IPS-18a (cell line): ENCODE results near the gene LILRB4.

Source experiments
- H3K27ac ChIP-seq: one replicate; pipeline ENCODE4 v1.5.1; 2013; ENCODE audit warnings: low read length
- H3K27me3 ChIP-seq: one replicate; pipeline ENCODE4 v1.6.1; 2013; ENCODE audit warnings: mild to moderate bottlenecking, low read length; ENCODE audit not compliant: control insufficient read depth, insufficient read depth
- H3K36me3 ChIP-seq: one replicate; pipeline ENCODE4 v1.6.1; 2013; ENCODE audit warnings: low read depth, low read length; ENCODE audit not compliant: control insufficient read depth
- H3K4me1 ChIP-seq: one replicate; pipeline ENCODE4 v1.6.1; 2013; ENCODE audit warnings: low read depth, low read length; ENCODE audit not compliant: control insufficient read depth
- H3K4me3 ChIP-seq: one replicate; pipeline ENCODE4 v1.5.1; 2013; ENCODE audit warnings: low read length
- H3K9ac ChIP-seq: one replicate; pipeline ENCODE4 v1.6.1; 2013; ENCODE audit warnings: mild to moderate bottlenecking, low read length, moderate library complexity
- H3K9me3 ChIP-seq: one replicate; pipeline ENCODE4 v1.6.1; 2013; ENCODE audit warnings: low read depth, low read length; ENCODE audit not compliant: control insufficient read depth

The LILRB4 gene

DNA sequence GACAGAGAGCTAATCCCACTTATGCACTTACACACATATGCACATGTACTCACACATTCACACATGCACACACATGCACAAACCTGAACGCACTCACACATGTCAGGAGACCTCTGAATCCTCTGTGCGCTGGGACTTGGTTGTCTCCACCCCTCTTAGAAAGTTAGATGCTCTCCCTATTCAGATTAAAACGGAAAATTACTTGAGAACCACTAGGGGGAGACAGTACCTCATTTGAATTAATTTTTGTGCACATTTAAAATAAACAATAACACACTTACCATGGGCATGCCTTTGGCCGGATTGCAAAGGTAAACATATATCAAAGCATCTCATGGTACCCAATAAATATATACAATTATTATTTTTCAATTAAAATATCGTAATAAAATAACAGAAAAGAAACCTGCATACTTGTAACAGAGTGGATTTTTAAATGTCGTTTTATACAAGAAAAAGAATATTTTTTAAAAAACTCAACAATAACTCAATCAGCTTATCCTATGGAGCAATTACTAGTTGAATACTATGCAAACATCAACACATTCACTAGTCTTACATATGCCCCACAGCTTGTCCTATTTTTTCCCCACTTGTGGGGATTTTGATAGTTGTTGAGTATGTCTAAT is 9.5 kb upstream of the LILRB4 start:
- H3K4me1 ChIP-seq, result no peaks in the 10 kb centered on the region
- no peaks in the 10 kb centered on the region for H3K27me3 ChIP-seq
- no peak overlapping the region for H3K9ac ChIP-seq
- H3K27ac ChIP-seq, result no peak overlapping the region
- H3K36me3 ChIP-seq, result no peaks in the 10 kb centered on the region
- H3K9me3 ChIP-seq, result peaks cover 42% of the 10 kb centered on the region
- H3K4me3 ChIP-seq, result no peak overlapping the region

DNA sequence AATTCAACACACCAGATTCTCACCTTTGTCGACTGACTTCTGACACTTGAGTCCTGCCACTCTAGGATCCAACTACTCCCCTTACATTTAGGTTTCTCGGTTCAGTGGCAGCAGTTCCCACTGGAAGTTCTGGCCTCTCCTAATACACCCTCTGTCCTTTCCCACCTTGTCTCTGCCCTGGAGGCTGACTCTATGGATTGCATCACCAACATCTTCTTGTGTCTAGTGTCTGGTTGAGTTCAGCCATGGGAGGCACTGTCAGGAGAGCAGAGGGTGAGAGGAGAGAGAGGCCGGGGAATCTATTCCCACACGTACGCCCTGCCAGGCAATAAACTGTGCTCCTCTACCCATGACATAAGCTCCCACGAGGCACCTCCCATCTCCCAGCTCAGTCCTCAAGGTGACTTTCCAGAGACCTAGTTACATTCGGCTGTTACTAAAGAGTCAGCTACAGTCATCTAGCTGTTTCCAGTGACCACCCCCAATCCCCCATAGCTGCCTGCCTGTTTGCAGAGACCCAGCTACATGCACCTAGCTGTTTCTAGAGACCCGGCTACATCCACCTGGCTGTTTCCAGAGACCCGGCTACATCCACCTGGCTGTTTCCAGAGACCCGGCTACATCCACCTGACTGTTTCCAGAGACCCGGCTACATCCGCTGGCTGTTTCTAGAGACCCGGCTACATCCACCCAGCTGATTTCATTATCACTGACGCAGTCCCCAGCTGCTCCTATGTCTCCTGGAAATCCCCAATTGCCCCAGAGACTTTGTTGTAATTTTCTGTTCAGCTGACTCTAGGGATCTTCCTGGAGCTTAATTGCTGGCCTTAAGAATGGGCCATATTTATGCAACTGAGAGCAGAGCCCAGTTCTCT is 8.1 kb upstream of the LILRB4 start:
- no peak overlapping the region for H3K4me3 ChIP-seq
- H3K9me3 ChIP-seq, result peaks cover 47% of the 10 kb centered on the region
- no peaks in the 10 kb centered on the region for H3K36me3 ChIP-seq
- H3K27me3 ChIP-seq, result no peaks in the 10 kb centered on the region
- no peaks in the 10 kb centered on the region for H3K4me1 ChIP-seq
- H3K9ac ChIP-seq, result no peak overlapping the region
- H3K27ac ChIP-seq, result no peak overlapping the region

DNA sequence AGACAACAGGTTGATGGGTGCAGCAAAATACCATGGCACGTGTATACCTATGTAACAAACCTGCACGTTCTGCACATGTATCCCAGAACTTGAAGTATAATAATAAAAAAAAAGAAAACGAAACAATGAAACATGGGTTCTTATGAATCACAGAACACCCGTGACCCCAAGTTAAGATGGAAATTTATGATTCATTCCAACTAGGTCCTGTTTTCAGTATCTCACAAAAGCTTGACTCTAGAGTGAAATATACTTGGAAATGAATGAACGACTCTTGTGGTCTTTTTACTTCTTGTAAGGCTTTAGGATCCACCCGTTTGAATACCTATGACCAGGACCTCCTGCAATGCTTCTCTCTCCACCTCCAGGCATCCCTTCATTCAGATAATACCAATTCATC is 3.5 kb upstream of the LILRB4 start:
- no peak overlapping the region for H3K9ac ChIP-seq
- no peak overlapping the region for H3K27ac ChIP-seq
- H3K4me3 ChIP-seq, result no peak overlapping the region
- H3K27me3 ChIP-seq, result no peaks in the 10 kb centered on the region
- H3K36me3 ChIP-seq, result no peaks in the 10 kb centered on the region
- H3K9me3 ChIP-seq, result peaks cover 38% of the 10 kb centered on the region
- no peaks in the 10 kb centered on the region for H3K4me1 ChIP-seq

DNA sequence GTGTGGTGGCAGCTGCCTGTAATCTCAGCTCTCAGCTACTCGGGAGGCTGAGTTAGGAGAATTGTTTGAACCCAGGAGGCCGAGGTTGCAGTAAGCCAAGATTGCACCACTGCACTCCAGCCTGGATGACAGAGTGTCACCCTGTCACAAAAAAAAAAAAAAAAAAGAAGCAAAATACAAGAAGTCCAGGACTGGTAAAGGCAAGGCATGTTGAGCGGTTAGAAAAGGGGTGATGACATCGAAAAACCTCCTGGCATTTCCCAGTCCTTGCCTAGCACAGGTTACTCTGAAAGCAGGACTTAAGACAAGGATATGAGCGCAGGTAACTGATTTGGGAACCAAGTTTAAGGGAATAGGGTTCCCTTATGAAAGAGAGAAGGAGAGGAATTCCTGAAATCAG is 2.5 kb upstream of the LILRB4 start:
- Histone ChIP-seq H3K9ac (no peak overlapping the region), H3K27ac (no peak overlapping the region), H3K27me3 (no peaks in the 10 kb centered on the region), H3K4me1 (no peaks in the 10 kb centered on the region), H3K4me3 (no peak overlapping the region), H3K36me3 (no peaks in the 10 kb centered on the region), H3K9me3 (peaks cover 34% of the 10 kb centered on the region)

DNA sequence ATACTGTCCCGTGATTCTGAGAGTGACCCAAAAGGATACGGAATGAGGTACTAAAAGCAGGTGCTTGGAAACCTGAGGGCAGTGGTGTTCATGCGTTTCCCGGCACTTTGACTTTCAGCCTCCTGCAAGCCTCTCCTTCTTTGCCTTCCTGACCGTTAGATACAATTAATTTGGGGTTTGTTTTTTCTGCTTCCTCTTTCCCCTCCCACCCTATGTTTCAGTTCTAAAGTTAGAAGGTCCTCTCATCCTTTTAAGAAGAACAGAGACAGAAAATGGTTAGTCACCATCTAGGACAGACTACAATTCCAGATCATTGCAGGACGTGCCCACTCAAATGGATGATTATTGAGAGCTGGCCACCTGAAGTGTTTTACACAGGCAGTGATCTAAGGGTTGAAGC is 1.8 kb upstream of the LILRB4 start:
- Histone ChIP-seq H3K9me3 (peaks cover 40% of the 10 kb centered on the region), H3K27me3 (no peaks in the 10 kb centered on the region), H3K4me1 (no peaks in the 10 kb centered on the region), H3K27ac (no peak overlapping the region), H3K9ac (no peak overlapping the region), H3K4me3 (no peak overlapping the region), H3K36me3 (no peaks in the 10 kb centered on the region)

DNA sequence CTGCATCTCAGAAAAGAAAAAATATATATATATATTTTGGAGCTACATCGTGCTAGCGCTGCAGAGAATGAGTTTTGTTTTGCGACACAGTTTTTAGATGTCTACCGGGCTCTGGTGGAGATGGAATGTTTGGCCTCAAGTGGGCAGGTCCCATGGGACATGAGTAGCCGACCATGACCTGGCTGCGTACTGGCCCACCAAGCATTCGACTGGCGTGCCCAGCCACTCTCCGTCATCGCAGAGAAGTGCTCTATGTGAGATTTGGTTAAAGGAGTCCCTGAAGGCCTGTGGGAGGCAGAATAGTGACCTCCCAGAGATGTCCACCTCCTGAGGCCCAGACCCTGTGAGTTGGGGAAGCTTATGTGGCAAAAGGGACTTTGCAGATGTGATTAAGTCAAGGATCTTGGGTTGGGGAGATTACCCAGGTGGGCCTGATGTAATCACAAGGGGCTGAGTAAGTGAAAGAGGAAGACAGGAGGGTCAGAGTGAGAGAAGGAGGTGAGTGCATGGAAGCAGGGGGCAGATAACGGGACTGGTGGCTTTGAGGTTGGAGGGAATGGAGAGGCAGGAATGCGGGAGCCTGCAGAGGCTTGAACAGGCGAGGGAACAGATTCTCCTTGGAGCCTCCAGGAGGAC is 821 bp upstream of the LILRB4 start:
- Histone ChIP-seq H3K27me3 (no peaks in the 10 kb centered on the region), H3K9ac (no peak overlapping the region), H3K4me3 (no peak overlapping the region), H3K27ac (no peak overlapping the region), H3K9me3 (peaks cover 43% of the 10 kb centered on the region), H3K4me1 (no peaks in the 10 kb centered on the region), H3K36me3 (no peaks in the 10 kb centered on the region)

DNA sequence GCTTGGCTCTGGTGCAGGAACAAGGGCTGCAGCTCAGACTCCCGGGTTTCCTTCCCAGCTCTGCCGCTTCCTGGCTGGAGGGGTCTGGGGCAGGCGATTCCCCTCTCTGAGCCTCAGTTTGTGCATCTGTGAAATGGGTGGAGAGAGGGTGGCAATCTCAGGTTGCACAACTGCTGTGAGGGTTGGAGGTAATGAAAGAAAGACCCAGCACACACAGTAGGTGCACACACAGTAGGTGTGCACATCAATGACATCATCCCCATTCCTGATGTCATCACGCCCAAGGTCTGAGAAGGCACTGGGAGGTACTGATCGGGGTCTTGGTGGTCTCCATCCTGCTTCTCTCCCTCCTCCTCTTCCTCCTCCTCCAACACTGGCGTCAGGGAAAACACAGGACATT is 2.7 kb downstream of the LILRB4 start:
- H3K27me3 ChIP-seq, result no peaks in the 10 kb centered on the region

DNA sequence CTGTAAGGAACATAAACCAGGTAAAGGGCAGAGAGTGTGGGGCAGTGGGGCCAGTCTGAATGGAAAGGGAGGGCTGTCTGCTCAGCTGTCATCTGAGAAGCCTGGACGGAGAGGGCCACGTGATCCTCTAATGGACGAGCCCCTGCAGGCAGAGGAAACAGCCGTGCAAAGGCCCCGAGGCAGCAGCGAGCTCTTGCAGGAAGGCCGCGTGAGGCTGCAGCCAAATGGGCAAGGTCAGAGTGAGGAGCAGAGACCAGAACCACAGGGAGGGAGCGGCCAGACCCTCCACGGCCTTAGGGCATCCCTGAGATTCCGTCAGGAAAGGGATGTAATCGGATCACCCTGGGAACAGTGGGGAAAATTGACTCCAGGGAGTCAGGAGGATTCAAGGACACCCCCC is 4.4 kb downstream of the LILRB4 start:
- H3K27me3 ChIP-seq, result no peaks in the 10 kb centered on the region
- no peak overlapping the region for H3K4me3 ChIP-seq
- no peaks in the 10 kb centered on the region for H3K36me3 ChIP-seq
- no peak overlapping the region for H3K9ac ChIP-seq
- H3K4me1 ChIP-seq, result no peaks in the 10 kb centered on the region
- H3K9me3 ChIP-seq, result peaks cover 49% of the 10 kb centered on the region
- H3K27ac ChIP-seq, result no peak overlapping the region

More for the DNA sequence above, 2.7 kb downstream of the LILRB4 start:
- H3K36me3 ChIP-seq, result no peaks in the 10 kb centered on the region
- H3K9me3 ChIP-seq, result peaks cover 37% of the 10 kb centered on the region
- H3K27ac ChIP-seq, result no peak overlapping the region
- no peak overlapping the region for H3K9ac ChIP-seq
- no peaks in the 10 kb centered on the region for H3K4me1 ChIP-seq
- H3K4me3 ChIP-seq, result no peak overlapping the region

DNA sequence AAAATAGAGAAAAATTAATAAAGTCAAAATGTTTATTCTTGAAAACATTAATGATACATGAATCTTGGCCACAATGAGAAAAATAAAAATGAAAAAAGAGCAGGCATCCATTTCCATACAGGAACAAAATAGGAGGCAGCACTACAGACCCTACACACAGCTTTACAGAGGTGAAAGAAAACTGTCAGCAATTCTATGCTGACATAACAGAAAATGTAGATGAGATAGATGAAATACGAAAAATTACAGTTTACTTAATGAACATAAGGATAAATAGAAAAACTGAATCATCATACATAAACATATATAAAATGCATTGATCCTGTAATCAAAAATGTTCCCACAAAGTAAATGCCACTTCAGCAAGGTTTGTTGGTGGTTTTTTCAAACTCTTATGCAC is 5.6 kb downstream of the LILRB4 start:
- Histone ChIP-seq H3K4me1 (no peaks in the 10 kb centered on the region), H3K36me3 (no peaks in the 10 kb centered on the region), H3K9me3 (peaks cover 48% of the 10 kb centered on the region), H3K9ac (no peak overlapping the region), H3K4me3 (no peak overlapping the region), H3K27me3 (no peaks in the 10 kb centered on the region), H3K27ac (no peak overlapping the region)

DNA sequence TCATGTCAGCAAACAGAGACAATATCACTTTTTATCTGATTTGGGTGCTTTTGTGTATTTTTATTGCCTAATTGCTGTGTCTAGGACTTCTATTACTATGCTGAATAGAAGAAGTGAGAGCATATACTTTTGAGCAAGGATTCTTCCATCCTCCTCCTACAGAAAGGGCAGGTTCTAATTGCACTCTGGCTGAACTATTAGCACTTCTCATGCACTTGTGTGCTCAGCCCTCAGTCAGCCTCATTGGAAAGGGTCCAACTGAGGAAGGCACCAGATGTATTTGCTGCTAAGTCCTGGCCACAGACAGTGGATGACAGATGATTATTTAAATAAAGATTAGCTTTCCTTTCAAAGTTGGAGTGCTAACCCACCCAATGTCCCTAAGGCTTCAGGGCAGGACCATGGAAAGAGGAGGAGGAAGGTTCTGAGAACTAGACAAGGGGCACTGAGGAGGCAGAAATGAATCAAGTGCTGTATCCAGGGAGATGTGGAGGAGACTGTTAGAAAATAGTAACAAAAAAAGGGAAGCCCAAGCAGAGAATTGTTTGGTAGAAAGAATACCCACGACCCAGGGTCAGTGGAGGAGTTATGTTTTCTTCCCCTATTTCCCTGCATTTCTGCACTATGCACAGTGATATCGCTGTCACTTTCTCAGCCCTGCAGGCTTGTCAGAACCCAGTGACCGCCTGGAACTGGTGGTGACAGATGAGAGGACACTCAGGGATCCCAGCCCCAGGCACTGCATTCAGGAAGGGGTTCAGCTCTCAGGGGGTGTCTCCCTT is 8.0 kb downstream of the LILRB4 start:
- Histone ChIP-seq H3K4me3 (no peak overlapping the region), H3K36me3 (no peaks in the 10 kb centered on the region), H3K9ac (no peak overlapping the region), H3K27ac (no peak overlapping the region), H3K4me1 (no peaks in the 10 kb centered on the region), H3K9me3 (peaks cover 50% of the 10 kb centered on the region), H3K27me3 (no peaks in the 10 kb centered on the region)

DNA sequence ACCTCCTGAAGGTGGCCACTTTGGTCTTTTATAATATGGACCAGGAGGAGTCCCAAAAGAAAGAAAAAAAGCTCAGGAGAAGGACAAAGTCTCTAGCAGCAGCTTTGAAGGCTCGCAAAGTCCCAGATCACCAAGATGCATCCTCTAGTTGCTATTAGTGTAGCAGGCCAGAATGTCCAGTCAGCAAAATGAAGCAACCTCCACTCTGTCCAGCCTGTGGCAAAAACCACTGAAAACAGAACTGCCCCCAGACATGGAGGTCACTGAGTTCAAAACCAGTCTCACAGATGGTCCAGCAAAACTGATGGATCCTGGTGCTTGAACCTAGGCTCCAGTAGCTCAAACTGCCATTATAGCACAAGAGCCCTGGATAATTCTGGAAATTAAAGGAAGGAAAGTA is 10.4 kb downstream of the LILRB4 start:
- Histone ChIP-seq H3K9me3 (peaks cover 58% of the 10 kb centered on the region), H3K36me3 (no peaks in the 10 kb centered on the region), H3K4me3 (no peak overlapping the region), H3K27me3 (no peaks in the 10 kb centered on the region), H3K27ac (no peak overlapping the region), H3K9ac (no peak overlapping the region), H3K4me1 (no peaks in the 10 kb centered on the region)
